Mucosa of descending colon (tissue), 3 donors: ENCODE results near the gene ANKS1B. TPM values are rescaled to one million over a fixed set of nuclear protein-coding genes. Genes with fewer than 3 reads are reported as not detected.

Experiments used
- ATAC-seq: fragments of 200-7000 bp; cut with Tn5 transposase; one replicate; pipeline ENCODE4 v1.9.1; 2020; ENCODE audit warnings: mild to moderate bottlenecking, moderate library complexity
- DNase-seq, 3 donors: peaks; one replicate each; pipeline ENCODE4 v3.0.0-alpha.2; 2020
- H3K36me3 ChIP-seq: fragments of 200-600 bp; one replicate; pipeline ENCODE4 v1.8.0; 2021; ENCODE audit warnings: low read depth, mild to moderate bottlenecking
- H3K4me1 ChIP-seq: fragments of 200-600 bp; one replicate; pipeline ENCODE4 v1.8.0; 2021; ENCODE audit warnings: low read depth, mild to moderate bottlenecking
- H3K4me3 ChIP-seq: fragments of 200-600 bp; one replicate; pipeline ENCODE4 v1.8.0; 2021; ENCODE audit warnings: mild to moderate bottlenecking
- H3K9me3 ChIP-seq: fragments of 200-600 bp; one replicate; pipeline ENCODE4 v1.8.0; 2021; ENCODE audit warnings: mild to moderate bottlenecking
- intact Hi-C, 2 donors: fragments of 100-400 bp; cut with DNase I in 1 of 2; cut with micrococcal nuclease in 1 of 2; formaldehyde crosslinking; loops; one replicate each; pipeline versions ENCODE4 v1.11.0 to v1.11.1; 2022; cut with DNase I, micrococcal nuclease
- total RNA-seq, 3 donors: library from RNA; stranded (reverse); fragmentation: NEBNext Ultra II Directional in 2 of 3; extraction: Animal tissue kit (Norgen Biotek cat#: 25700) in 2 of 3; gene quantifications; one replicate each; pipeline versions ENCODE4 v1.2.1 to v1.2.4, GENCODE V29; 2021 to 2023
- TF ChIP-seq, protein P1 (sequence below): fragments of 200-600 bp; IDR thresholded peaks from one replicate; pipeline ENCODE4 v1.8.0; 2022; ENCODE audit warnings: antibody characterized with exemption, mild to moderate bottlenecking
- donor health status: DM: no; HTN: no; CAD: no; lungs with moderate emphysema.
- donor health status: DM: no; HTN: no; CAD: no.
- donor health status: DM: no; HTN: yes; CAD: no.

The ANKS1B gene
- total RNA-seq, 3 donors from 2014 or later: 1.1 to 22.2 (median 2.3) TPM

DNA sequence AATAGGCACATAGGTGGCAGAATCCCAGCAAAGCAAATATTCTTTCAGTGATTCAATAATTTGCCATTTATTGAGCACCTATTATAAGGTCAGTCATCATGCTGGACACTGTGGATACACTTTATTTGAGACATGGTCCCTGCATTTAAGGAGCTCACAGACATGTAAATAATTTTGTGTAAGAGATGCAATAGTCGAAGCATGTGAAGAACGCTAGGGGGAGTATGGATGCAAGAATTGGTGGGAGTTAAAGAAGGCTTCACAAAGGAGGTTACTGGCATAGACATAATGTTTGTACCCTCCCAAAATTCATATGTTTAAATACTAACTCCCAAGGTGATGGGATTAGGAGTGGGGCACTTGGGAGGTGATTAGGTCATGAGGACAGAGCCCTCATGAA is 597.8 kb downstream of the ANKS1B start:
- no peak overlapping the region for H3K4me3 ChIP-seq
- H3K9me3 ChIP-seq: no peaks in the 10 kb centered on the region
- H3K4me1 ChIP-seq: no peaks in the 10 kb centered on the region
- DNase-seq: no peak
- intact Hi-C loops: no loop called here
- no peaks in the 10 kb centered on the region for H3K36me3 ChIP-seq
- TF ChIP-seq, protein P1, sequence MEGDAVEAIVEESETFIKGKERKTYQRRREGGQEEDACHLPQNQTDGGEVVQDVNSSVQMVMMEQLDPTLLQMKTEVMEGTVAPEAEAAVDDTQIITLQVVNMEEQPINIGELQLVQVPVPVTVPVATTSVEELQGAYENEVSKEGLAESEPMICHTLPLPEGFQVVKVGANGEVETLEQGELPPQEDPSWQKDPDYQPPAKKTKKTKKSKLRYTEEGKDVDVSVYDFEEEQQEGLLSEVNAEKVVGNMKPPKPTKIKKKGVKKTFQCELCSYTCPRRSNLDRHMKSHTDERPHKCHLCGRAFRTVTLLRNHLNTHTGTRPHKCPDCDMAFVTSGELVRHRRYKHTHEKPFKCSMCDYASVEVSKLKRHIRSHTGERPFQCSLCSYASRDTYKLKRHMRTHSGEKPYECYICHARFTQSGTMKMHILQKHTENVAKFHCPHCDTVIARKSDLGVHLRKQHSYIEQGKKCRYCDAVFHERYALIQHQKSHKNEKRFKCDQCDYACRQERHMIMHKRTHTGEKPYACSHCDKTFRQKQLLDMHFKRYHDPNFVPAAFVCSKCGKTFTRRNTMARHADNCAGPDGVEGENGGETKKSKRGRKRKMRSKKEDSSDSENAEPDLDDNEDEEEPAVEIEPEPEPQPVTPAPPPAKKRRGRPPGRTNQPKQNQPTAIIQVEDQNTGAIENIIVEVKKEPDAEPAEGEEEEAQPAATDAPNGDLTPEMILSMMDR: no peak
- ATAC-seq: no peak

DNA sequence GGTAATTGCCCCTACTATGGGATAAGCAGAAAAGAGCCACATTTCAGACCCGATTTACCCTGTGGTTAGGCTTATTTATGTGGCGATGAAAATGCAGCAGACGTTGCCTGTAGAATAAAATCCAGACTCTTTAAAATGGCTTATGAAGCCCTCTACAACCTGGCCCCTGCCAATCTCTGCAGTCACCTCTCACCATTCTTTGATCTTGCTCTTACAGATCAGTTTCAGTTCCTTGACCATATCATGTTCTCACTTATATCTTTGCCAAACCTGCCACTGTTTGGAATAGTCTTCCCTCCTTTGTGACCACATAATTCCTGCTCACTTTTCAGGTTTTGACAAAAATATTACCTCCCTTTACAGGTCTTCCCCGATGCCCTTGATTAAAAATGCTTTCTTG is 601.5 kb downstream of the ANKS1B start:
- intact Hi-C loops: no loop called here

DNA sequence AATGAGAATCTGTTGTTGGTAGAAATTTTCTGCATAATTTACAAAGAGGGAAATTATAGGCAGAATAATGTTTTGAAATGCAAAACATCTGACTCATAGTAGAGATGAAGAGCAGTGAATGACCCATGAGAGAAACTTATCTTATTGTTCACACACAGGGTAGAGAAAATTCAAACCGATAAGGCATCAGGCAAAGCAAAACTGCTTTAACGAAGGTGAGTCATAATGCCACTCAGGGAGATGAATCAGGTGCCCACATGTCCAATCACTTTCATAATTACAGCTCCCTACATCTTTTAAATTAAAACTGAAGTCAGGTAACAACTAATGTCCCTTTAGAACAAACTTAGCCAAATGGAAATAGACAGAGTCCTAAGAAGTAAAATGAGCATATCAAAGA is 602.7 kb downstream of the ANKS1B start:
- DNase-seq (no peak), ATAC-seq (no peak)
- Histone ChIP-seq H3K36me3 (no peaks in the 10 kb centered on the region), H3K4me1 (no peaks in the 10 kb centered on the region), H3K9me3 (peaks cover 3% of the 10 kb centered on the region), H3K4me3 (no peak overlapping the region)
- TF ChIP-seq, protein P1: no peak
- intact Hi-C loops: no loop called here

More for the DNA sequence above, 601.5 kb downstream of the ANKS1B start:
- ATAC-seq (no peak), DNase-seq (no peak)
- TF ChIP-seq, protein P1: no peak
- H3K4me1 ChIP-seq: no peaks in the 10 kb centered on the region
- H3K9me3 ChIP-seq: peaks cover 3% of the 10 kb centered on the region
- H3K4me3 ChIP-seq: no peak overlapping the region
- no peaks in the 10 kb centered on the region for H3K36me3 ChIP-seq

DNA sequence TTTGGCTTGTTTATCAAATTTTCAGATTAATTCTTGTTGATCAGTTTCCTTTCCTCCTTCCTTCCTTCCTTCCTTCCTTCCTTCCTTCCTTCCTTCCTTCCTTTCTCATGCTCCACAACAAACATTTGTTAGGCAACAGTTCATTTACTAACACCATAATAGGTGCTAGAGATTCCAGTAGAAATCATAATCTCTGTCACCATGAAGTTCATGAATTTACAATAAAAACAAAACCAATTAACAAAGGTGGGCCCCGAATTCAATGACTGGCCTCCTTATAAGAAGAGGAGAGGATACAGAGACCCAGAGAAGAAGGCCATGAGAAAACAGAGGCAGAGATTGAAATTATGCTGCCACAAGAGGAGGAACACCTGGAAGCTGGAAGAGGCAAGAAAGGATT is 604.0 kb downstream of the ANKS1B start:
- TF ChIP-seq, protein P1: no peak
- H3K36me3 ChIP-seq: no peaks in the 10 kb centered on the region
- peaks cover 3% of the 10 kb centered on the region for H3K9me3 ChIP-seq
- H3K4me1 ChIP-seq: no peaks in the 10 kb centered on the region
- DNase-seq: no peak
- no peak overlapping the region for H3K4me3 ChIP-seq
- ATAC-seq: no peak
- intact Hi-C loops: no loop called here

DNA sequence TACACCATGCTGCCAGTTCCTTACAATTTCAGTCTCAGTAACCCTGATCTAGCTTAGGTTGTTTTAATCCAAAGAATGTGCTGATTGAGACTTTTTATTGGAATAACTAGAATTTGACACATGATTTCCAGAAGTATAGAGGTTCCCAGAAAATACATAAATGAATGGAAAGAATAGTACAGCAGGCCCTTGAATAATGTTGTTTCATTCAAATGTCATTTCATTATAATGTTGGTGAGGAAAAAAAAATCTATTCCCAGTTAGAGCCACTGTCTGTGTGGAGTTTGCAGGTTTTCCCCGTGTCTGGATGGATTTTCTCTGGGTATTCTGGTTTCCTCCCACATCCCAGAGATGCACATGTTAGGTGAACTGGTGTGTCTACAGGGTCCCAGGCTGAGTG is 610.7 kb downstream of the ANKS1B start:
- Histone ChIP-seq H3K9me3 (no peaks in the 10 kb centered on the region), H3K4me3 (no peak overlapping the region), H3K36me3 (no peaks in the 10 kb centered on the region), H3K4me1 (no peaks in the 10 kb centered on the region)
- ATAC-seq (no peak), DNase-seq (no peak)
- intact Hi-C loops: no loop called here
- TF ChIP-seq, protein P1: no peak

DNA sequence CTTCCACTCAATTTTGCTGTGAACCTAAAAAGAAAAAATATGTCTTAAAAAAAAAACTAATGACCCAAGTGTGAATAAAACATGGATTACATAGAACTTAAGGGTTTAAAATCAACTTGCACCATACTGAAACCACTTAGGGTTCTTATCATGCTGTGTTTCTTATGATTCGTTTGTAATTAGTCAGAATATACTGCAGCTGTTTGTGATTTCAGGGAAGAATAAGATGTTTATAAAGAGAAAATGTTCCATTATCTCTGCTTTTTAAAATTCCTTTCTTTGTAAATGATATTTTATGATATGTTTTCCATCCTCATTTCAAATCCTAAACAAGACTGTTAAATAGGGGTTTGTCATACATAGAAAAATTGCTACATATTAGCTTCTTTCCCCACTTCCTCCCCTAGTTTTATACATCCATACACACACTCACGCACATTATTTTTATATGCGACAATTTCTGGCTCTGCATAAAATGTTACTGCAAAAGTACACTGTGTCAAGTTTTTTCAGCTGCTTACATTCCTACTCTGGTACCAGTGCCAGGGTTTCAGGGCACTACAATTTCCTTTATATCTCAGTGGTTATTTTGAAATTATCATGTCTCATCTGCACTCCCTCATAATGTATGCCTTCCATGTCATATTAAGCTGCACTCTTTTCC is 612.3 kb downstream of the ANKS1B start:
- Histone ChIP-seq H3K4me3 (no peak overlapping the region), H3K36me3 (no peaks in the 10 kb centered on the region), H3K9me3 (no peaks in the 10 kb centered on the region), H3K4me1 (no peaks in the 10 kb centered on the region)
- DNase-seq (no peak), ATAC-seq (no peak)
- TF ChIP-seq, protein P1: no peak
- intact Hi-C loops: no loop called here
